NCI-H1694 treated with DMSO at 0.1 percent for 48 hours (cell line): Measurements from ENCODE around the gene PDPN.

ENCODE experiments used
- DNase-seq: peaks from one replicate; lab custom pipeline; 2025; lab: John Stamatoyannopoulos, UW

The PDPN gene

DNA sequence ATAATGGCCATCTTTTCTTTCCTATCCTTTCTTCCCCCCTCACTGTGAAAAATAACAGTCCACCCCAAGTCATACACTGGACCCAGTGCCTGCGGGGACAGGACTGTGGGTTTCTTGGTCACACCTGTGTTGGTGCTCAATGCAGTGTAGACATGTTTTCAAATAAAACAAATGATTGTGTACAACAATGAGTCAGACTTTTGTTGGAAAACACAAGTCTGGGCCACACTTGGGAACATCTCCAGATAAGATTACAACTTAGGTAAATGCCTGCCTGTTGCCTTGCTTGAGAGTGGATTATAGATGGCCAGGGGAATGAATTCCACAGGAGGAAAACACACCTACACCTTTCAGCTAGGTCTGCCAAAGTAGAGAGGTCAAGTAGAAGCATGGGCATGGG, 34.1 kb downstream of the PDPN start:
- DNase-seq: no peak

DNA sequence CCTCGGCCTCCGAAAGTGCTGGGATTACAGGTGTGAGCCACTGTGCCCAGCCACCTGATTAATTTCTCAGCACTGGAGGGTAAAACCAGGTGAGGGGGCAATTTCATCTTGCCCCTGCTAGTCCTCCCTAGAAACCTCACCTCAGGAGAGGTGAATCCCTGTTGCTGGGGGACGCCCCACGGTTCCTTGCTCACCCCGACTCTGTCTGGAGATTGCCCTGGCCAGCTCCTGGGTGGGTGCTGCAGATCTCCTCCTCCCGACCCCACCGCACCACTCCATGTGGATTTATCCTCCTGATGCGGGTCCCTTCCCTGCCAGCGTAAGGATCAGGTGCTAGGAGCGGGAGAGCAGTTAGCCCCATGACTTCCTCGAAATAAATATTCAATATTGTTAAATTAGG, 34.9 kb downstream of the PDPN start:
- no peak for DNase-seq

GRCh38 chr1:13619909-13620308, 36.3 kb downstream of the PDPN start:
- no peak for DNase-seq

- DNase-seq: no peak
Measured at GRCh38 chr1:13620825-13621224, 37.2 kb downstream of the PDPN start.

DNA sequence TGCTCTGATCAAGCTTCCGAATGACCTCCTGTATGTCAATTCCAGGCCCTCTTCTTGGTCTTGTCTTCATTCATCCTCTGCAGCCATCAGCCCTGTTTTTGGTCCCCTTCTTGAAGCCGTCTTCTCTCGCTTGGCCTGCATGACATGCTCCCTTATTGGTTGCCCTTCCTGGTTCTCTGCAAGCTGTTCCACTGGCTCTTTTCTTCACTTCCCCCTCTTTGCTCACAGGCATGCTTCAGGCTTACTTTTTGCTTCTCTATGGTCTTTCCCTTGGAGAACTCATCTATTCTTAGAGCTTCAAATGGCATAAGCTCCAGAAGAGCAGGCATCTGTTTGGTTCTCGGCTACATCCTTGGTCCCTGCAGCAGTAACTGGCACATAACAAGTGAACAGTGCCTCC, 38.8 kb downstream of the PDPN start:
- no peak for DNase-seq

DNA sequence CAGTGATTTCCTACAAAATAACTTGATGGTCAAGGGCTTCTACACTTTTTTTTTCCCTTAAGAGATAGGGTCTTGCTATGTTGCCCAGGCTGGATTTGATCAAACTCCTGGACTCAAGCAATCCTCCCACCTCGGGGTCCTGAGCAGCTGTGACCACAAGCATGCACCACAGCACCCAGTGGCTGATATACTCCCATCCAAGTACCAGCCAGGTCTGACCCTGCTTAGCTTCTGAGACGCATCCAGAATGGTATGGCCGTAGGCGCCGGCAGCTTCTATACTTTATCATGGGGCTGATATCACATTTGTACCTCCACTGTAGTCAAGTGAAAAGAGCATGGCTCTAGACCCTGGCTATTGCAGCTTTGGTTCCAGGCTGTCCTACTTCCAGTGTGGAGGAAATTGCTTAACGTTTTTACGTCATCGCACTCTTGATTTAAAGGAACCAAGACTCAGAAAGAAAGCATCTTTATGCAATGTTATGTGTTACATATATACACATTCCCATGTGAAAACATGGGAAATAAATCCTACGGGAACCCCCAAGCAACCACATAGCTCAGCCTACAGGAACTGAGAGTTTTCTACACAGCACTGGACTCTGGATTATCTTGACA, 39.5 kb downstream of the PDPN start:
- DNase-seq: no peak

DNA sequence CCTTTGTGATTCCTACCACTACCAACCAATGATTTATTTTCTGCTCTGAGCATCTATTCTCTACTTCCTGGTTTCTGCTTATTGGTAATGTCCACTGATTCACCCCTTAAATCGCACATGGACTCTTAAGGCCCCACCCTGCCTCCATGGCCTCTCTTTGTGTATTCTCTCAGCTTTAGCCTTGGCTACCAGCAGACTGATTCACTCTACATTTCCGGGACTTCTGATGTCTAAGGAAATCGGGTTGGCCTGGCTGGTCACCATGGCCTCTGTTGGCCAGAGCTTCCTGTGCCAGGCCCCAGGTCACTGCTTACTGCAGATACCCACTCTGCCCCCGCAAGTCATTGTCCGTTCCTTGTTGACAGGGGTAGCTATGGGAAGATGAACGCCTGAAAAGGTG, 40.9 kb downstream of the PDPN start:
- no peak for DNase-seq

DNA sequence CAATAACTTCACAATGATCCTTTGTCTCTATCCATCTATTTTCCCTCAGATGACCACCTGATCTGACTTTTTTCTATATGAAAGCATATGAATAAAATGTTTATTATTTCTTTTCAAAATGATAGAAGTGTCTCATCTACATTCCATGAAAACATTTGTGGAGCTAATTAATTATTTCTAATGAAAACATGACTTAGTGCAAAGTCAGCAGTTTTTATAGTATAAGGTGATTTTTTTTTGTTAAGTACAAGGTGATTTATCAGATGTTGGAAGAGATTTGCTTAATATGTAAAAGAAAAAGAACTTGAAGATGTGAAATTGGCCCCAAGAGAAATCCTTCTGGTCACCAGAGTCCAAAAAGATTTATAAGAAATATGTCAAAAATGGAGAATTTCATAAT, 43.5 kb downstream of the PDPN start:
- DNase-seq: no peak

- DNase-seq: no peak
Measured at GRCh38 chr1:13628218-13628617, 44.6 kb downstream of the PDPN start.

DNA sequence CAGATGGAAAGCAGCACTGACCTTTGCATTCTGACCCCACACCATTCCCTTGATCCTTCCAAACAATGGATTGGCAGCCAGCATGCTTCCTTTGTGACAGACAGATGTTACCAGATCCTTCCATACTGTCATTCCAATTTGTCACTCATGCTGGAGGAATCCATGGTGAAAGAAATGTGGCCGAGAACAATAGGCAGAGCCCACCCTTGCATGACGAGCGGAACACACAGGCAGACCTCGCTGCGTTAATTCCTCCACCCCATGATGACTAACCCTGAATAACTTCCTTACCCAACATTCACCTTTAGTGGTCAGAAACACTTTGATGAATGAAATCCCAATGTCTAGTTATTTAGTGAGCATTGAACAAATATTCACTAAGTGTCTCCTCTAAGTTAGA, 45.1 kb downstream of the PDPN start:
- no peak for DNase-seq

- DNase-seq: no peak
Measured at GRCh38 chr1:13642306-13643004, 58.8 kb downstream of the PDPN start.

DNA sequence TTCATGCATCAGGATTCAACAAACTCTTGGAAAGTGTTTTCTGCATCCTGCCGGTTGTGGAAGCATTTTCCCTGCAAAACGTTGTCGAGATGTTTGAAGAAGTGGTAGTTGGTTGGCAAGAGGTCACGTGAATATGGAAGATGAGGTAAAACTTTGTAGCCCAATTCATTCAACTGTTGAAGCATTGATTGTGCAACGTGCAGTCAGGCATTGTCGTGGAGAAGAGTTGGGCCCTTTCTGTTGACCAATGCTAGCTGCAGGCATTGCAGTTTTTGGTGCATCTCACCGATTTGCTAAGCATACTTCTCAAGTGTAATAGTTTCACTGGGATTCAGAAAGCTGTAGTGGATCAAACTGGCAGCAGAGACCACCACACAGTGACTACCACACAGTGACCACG, 59.4 kb downstream of the PDPN start:
- DNase-seq: no peak

DNA sequence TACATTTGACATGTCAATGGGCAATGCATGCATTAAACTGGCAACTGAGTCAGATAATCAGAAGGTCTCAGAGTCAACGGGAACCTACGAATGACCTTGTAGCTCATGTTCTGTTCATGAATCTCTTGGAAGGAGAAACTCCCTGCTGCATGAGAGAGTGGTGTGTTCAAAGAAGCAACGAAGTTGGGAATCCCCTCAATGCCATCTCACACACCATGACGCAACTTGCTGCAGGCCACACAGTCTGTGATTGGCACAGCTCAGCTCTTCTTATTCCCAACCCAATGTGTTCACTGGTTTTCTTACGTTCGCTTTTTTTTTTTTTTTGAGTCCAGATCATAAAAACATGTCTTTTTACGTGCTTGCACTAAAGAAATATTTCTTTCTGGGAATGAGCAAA, 62.9 kb downstream of the PDPN start:
- no peak for DNase-seq

GRCh38 chr1:13651279-13651678, 67.6 kb downstream of the PDPN start:
- no peak for DNase-seq

GRCh38 chr1:13652238-13652637, 68.6 kb downstream of the PDPN start:
- DNase-seq: no peak

DNA sequence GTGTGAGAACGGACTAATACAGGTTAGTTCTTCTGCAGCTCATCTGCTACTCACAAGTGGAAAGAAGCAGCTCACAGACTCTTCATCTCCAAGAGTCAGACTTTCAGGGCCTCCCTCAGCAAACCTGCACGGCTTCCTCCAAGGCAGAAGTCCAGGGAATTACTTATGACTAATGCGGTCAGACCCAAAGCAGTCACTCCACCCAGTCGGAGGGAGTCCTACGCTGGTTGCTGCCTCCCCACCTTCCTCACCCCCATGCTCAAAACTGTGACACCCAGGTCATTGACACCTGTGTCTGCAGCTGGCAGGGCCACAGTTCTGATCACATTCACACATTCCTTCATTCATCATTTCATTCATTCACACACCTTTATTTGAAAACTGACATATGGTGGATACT, 77.9 kb downstream of the PDPN start:
- DNase-seq: no peak

- no peak for DNase-seq
Measured at GRCh38 chr1:13662493-13662892, 78.9 kb downstream of the PDPN start.

DNA sequence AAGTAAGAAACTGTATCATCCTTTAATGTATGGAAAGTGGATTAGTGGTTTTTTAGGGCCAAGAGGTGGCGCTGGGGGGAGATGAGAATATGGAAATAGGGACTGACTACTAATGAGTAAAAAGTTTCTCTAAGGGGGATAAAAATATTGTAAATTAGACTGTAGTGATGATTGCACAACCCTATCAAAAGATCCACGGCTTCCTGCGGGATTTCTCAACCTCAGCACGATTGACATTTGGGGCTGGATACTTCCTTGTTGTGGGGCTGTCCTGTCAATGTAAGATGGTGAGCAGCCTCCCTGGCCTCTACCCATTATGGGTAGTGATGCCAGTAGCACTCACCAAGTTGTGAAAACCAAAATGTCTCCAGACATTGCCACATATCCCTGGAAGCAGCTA, 80.3 kb downstream of the PDPN start:
- DNase-seq: no peak

DNA sequence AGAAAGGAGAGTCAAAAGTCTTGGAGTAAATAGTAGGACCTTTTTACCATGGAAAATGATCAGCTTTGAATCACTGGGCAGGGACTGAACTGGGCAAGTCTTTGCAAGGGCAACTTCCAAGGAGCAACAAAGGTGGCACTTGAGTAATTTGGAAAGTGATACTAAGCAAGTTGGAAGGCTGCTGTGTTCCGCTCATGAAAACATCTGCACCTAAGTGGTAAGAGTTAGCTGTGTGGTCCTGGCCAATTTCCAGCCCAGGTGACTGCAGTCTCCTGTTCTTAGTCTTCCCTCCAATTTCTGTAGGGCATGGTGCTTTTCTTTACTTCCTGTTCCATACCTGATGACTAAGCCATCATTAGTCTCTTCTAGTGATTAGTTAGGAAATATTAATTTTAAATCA, 80.8 kb downstream of the PDPN start:
- no peak for DNase-seq

DNA sequence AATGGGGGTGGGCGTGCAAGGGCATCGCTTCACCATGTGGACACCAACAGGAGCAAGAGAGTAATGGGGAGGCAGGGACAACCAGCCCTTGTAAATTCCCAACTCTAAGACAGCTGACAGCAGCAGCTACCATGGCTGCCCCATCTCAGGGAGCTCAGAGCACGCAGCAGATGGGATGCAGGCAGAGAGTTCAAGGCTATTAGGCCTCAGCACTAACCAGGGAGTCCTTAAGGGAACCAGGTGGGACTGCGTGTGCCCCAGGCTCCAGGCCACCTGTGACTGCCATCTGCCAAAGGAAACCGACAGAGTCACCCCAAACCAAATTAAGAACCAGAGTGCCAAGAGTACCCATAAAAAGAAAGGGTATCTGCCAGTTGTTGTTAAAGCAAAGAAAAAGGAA, 82.7 kb downstream of the PDPN start:
- no peak for DNase-seq
